ENCODE data around the gene FCSK.

- no peak for TF ChIP-seq CEBPB (IDR thresholded peaks at IDR 0.05)
- TF ChIP-seq EP300 (IDR thresholded peaks at IDR 0.05; ENCODE audit: borderline replicate concordance), result no peak
- TF ChIP-seq, protein P1, sequence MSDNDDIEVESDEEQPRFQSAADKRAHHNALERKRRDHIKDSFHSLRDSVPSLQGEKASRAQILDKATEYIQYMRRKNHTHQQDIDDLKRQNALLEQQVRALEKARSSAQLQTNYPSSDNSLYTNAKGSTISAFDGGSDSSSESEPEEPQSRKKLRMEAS (IDR thresholded peaks at IDR 0.05), result no peak
- no peak for TF ChIP-seq YY1 (IDR thresholded peaks at IDR 0.05; ENCODE audit: low read depth)
- TF ChIP-seq FOXM1 (IDR thresholded peaks at IDR 0.05; ENCODE audit: borderline replicate concordance, low read depth), result no peak
- no peak for TF ChIP-seq RAD21 (IDR thresholded peaks at IDR 0.05; ENCODE audit: low read depth)
- TF ChIP-seq NFIC (IDR thresholded peaks at IDR 0.05), result no peak
- TF ChIP-seq ZBTB7A (IDR thresholded peaks at IDR 0.05; ENCODE audit: low read depth), result no peak
Observed at GRCh38 chr16:70418274-70418992, 36.0 kb upstream of the FCSK start.
